ENCODE results near the gene SHLD1.
A peak's percentile ranks its signal among the peaks of the same experiment; 100 is the strongest.

Gene SHLD1

GRCh38 chr20:5787796-5788165 is 37.6 kb downstream of the SHLD1 start:
- TF ChIP-seq, protein P1, sequence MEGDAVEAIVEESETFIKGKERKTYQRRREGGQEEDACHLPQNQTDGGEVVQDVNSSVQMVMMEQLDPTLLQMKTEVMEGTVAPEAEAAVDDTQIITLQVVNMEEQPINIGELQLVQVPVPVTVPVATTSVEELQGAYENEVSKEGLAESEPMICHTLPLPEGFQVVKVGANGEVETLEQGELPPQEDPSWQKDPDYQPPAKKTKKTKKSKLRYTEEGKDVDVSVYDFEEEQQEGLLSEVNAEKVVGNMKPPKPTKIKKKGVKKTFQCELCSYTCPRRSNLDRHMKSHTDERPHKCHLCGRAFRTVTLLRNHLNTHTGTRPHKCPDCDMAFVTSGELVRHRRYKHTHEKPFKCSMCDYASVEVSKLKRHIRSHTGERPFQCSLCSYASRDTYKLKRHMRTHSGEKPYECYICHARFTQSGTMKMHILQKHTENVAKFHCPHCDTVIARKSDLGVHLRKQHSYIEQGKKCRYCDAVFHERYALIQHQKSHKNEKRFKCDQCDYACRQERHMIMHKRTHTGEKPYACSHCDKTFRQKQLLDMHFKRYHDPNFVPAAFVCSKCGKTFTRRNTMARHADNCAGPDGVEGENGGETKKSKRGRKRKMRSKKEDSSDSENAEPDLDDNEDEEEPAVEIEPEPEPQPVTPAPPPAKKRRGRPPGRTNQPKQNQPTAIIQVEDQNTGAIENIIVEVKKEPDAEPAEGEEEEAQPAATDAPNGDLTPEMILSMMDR (IDR thresholded peaks at IDR 0.05; ENCODE audit: low read depth, low read length), result no peak
- H3K9me3 ChIP-seq, result no peaks in the 10 kb centered on the region
- H3K4me3 ChIP-seq (ENCODE audit: low read depth, low read length), result no peak overlapping the region
- H3K36me3 ChIP-seq, result no peaks in the 10 kb centered on the region
- no peaks in the 10 kb centered on the region for H3K27me3 ChIP-seq
- DNase-seq, result no peak
- H3K4me1 ChIP-seq, result peaks cover 4% of the 10 kb centered on the region; the same call in 1 of the 2 replicates

- Histone ChIP-seq H3K36me3 (no peaks in the 10 kb centered on the region), H3K9me3 (no peaks in the 10 kb centered on the region), H3K27me3 (no peaks in the 10 kb centered on the region), H3K4me1 (peaks cover 4% of the 10 kb centered on the region; the same call in 1 of the 2 replicates), H3K4me3 (ENCODE audit: low read depth, low read length) (no peak overlapping the region)
- TF ChIP-seq, protein P1 (IDR thresholded peaks at IDR 0.05; ENCODE audit: low read depth, low read length), result peak; percentile 95
- peak; percentile 83 for DNase-seq
These were observed 38.2 kb downstream of the SHLD1 start for GRCh38 chr20:5788385-5788895.

GRCh38 chr20:5789827-5790226 is 39.6 kb downstream of the SHLD1 start:
- TF ChIP-seq, protein P1 (IDR thresholded peaks at IDR 0.05; ENCODE audit: low read depth, low read length), result no peak
- Histone ChIP-seq H3K4me3 (ENCODE audit: low read depth, low read length) (no peak overlapping the region), H3K36me3 (no peaks in the 10 kb centered on the region), H3K27me3 (no peaks in the 10 kb centered on the region), H3K9me3 (no peaks in the 10 kb centered on the region), H3K4me1 (peaks cover 4% of the 10 kb centered on the region; the same call in 1 of the 2 replicates)
- DNase-seq, result no peak

DNA sequence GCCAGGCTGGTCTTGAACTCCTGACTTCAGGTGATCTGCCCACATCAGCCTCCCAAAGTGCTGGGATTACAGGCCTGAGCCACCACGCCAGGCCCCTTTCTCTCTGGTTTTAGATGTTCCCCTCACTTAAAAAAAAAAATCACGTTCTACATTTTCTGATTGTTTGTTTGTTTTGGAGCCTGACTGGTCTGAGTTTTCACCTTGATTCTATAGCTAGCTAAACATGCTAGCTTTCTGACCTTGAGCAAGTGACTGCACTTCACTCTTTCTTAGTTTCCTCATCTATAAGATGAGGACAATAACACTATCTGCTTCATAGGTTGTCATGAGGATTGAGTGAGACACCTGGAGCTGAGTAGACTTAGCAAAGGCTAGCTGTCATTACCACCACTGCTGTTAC is 43.7 kb downstream of the SHLD1 start:
- no peak overlapping the region for H3K4me3 ChIP-seq (ENCODE audit: low read depth, low read length)
- H3K36me3 ChIP-seq, result no peaks in the 10 kb centered on the region
- H3K27me3 ChIP-seq, result no peaks in the 10 kb centered on the region
- H3K4me1 ChIP-seq, result no peaks in the 10 kb centered on the region
- H3K9me3 ChIP-seq, result no peaks in the 10 kb centered on the region
- TF ChIP-seq, protein P1 (IDR thresholded peaks at IDR 0.05; ENCODE audit: low read depth, low read length), result no peak
- no peak for DNase-seq

DNA sequence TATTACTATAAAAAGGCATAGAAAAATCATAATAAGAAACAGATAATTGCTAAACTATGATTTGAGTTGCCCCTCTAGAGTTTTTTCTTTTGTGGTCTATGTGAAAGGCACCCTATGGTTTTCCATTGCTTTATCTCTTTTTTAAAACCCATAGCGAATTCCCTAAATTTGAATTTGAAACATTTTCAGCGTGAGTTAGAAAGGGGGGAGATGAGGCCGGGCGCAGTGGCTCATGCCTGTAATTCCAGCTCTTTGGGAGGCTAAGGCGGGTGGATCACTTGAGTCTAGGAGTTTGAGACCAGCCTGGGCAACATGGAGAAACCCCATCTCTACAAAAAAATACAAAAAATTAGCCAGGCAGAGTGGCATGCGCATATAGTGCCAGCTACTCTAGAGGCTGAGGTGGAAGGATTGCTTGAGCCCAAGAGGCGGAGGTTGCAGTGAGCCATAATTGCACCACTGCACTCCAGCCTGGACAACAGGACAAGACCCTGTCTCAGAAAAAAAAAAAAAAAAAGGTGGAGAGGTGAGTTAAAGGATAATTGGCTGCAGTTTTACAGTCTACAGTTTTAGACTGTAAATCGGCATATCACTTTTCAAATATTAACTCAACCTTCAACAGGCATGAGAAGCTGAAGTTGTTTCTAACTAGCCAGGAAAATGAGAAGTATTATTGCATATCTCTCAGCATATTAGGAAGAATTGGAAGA is 46.3 kb downstream of the SHLD1 start:
- DNase-seq, result no peak
- no peaks in the 10 kb centered on the region for H3K9me3 ChIP-seq
- H3K4me1 ChIP-seq, result no peaks in the 10 kb centered on the region
- H3K27me3 ChIP-seq, result no peaks in the 10 kb centered on the region
- no peak overlapping the region for H3K4me3 ChIP-seq (ENCODE audit: low read depth, low read length)
- H3K36me3 ChIP-seq, result no peaks in the 10 kb centered on the region
- TF ChIP-seq, protein P1 (IDR thresholded peaks at IDR 0.05; ENCODE audit: low read depth, low read length), result no peak

- no peak for DNase-seq
- H3K36me3 ChIP-seq, result no peaks in the 10 kb centered on the region
- no peaks in the 10 kb centered on the region for H3K9me3 ChIP-seq
- TF ChIP-seq, protein P1 (IDR thresholded peaks at IDR 0.05; ENCODE audit: low read depth, low read length), result no peak
- H3K27me3 ChIP-seq, result no peaks in the 10 kb centered on the region
- no peak overlapping the region for H3K4me3 ChIP-seq (ENCODE audit: low read depth, low read length)
- H3K4me1 ChIP-seq, result no peaks in the 10 kb centered on the region
These were observed 47.0 kb downstream of the SHLD1 start for GRCh38 chr20:5797165-5797564.
